Astrocyte (in vitro differentiated cells and primary cell): ENCODE data around the gene METTL3. TPM values are rescaled to one million over a fixed set of nuclear protein-coding genes. Genes with fewer than 3 reads are reported as not detected.

Source experiments
- DNase-seq: peaks from one replicate; pipeline ENCODE4 v3.0.0-alpha.2; 2010; ENCODE audit warnings: low read depth
- FAIRE-seq: peaks from 2 replicates; lab custom pipeline; 2011; peaks lifted over from hg19 to GRCh38; lab: Jason Lieb, UNC
- H2AFZ ChIP-seq: 2 replicates; pipeline ENCODE4 v1.6.0; 2012; ENCODE audit warnings: low read depth, low read length, inconsistent platforms
- H3K27ac ChIP-seq: 2 replicates; pipeline ENCODE4 v1.5.1; 2011; ENCODE audit warnings: low read depth, low read length, inconsistent platforms
- H3K27me3 ChIP-seq: 2 replicates; pipeline ENCODE4 v1.6.0; 2011; ENCODE audit warnings: low read length, inconsistent platforms; ENCODE audit not compliant: insufficient read depth
- H3K36me3 ChIP-seq: 2 replicates; pipeline ENCODE4 v1.5.1; 2011; ENCODE audit warnings: low read length, inconsistent platforms; ENCODE audit not compliant: insufficient read depth
- H3K4me1 ChIP-seq: 2 replicates; pipeline ENCODE4 v1.5.1; 2011; ENCODE audit warnings: low read length, inconsistent platforms; ENCODE audit not compliant: insufficient read depth
- H3K4me2 ChIP-seq: 2 replicates; pipeline ENCODE4 v1.6.0; 2012; ENCODE audit warnings: low read length, inconsistent platforms
- H3K4me3 ChIP-seq: 2 replicates; pipeline ENCODE4 v1.5.1; 2011; ENCODE audit warnings: low read depth, mild to moderate bottlenecking, low read length, inconsistent platforms; ENCODE audit not compliant: insufficient read depth
- H3K79me2 ChIP-seq: 2 replicates; pipeline ENCODE4 v1.6.0; 2012; ENCODE audit warnings: mild to moderate bottlenecking, low read length, inconsistent platforms; ENCODE audit not compliant: insufficient read depth
- H3K9ac ChIP-seq: 2 replicates; pipeline ENCODE4 v1.6.0; 2012; ENCODE audit warnings: mild to moderate bottlenecking, low read length, inconsistent platforms
- H3K9me3 ChIP-seq: 2 replicates; pipeline ENCODE4 v1.5.1; 2012; ENCODE audit warnings: low read depth, mild to moderate bottlenecking, low read length, inconsistent platforms; ENCODE audit not compliant: insufficient read depth
- H4K20me1 ChIP-seq: 2 replicates; pipeline ENCODE4 v1.6.0; 2012; ENCODE audit warnings: low read length, inconsistent platforms; ENCODE audit not compliant: insufficient read depth
- H3K27ac Mint-ChIP-seq: one replicate; pipeline ENCODE4 v1.8.0; 2021; ENCODE audit warnings: mild to moderate bottlenecking, mixed read lengths; ENCODE audit not compliant: unreplicated experiment
- H3K27me3 Mint-ChIP-seq: one replicate; pipeline ENCODE4 v1.8.0; 2021; ENCODE audit warnings: low read depth, mixed read lengths; ENCODE audit not compliant: unreplicated experiment
- H3K36me3 Mint-ChIP-seq: one replicate; pipeline ENCODE4 v1.8.0; 2021; ENCODE audit warnings: low read depth, mixed read lengths; ENCODE audit not compliant: unreplicated experiment
- H3K4me1 Mint-ChIP-seq: one replicate; pipeline ENCODE4 v1.8.0; 2021; ENCODE audit warnings: low read depth, mixed read lengths; ENCODE audit not compliant: unreplicated experiment
- H3K4me3 Mint-ChIP-seq: one replicate; pipeline ENCODE4 v1.8.0; 2021; ENCODE audit warnings: mild to moderate bottlenecking, moderate library complexity, mixed read lengths; ENCODE audit not compliant: unreplicated experiment
- H3K9me3 Mint-ChIP-seq: one replicate; pipeline ENCODE4 v1.8.0; 2021; ENCODE audit warnings: mild to moderate bottlenecking, mixed read lengths; ENCODE audit not compliant: unreplicated experiment
- CTCF ChIP-seq: IDR thresholded peaks from 2 replicates; pipeline ENCODE4 v1.5.1; 2011; ENCODE audit warnings: low read depth, mild to moderate bottlenecking, inconsistent platforms, low read length, moderate library complexity; ENCODE audit not compliant: insufficient read depth
- EZH2 ChIP-seq: IDR thresholded peaks from 2 replicates; pipeline ENCODE4 v1.6.1; 2012; ENCODE audit warnings: mild to moderate bottlenecking, low read length, inconsistent platforms; ENCODE audit not compliant: insufficient read depth
- total RNA-seq: library from RNA; stranded (reverse); gene quantifications from 2 replicates; pipeline ENCODE4 v1.2.1, GENCODE V29; 2021

METTL3 gene
- total RNA-seq, 1 donor from 2014 or later = 44.0 TPM

- peak within 1 kb of the TSS; percentile 92 for H3K4me3 Mint-ChIP-seq
- FAIRE-seq = peak; percentile 91
- H3K79me2 ChIP-seq = peaks cover 46% of the 10 kb centered on the region
Measured at GRCh38 chr14:21455912-21456667, 55.0 kb downstream of the METTL3 start, which contains the start of gene CHD8. Gene CHD8 (minus strand): TSS chr14:21456123. CDS start chr14:21431643, 24,480 bp downstream.

GRCh38 chr14:21455592-21455911 lies 55.6 kb downstream of the METTL3 start:
- Histone ChIP-seq H3K4me1 (peaks cover 4% of the 10 kb centered on the region), H3K4me2 (peak overlapping the region; percentile 95), H3K27ac (peak overlapping the region; percentile 80), H3K4me3 (peak overlapping the region; percentile 91), H3K36me3 (peaks cover 7% of the 10 kb centered on the region), H4K20me1 (peaks cover 23% of the 10 kb centered on the region), H3K79me2 (peaks cover 52% of the 10 kb centered on the region), H3K9ac (peak overlapping the region; percentile 97), H3K9me3 (no peaks in the 10 kb centered on the region), H3K27me3 (no peaks in the 10 kb centered on the region), H2AFZ (peak overlapping the region; percentile 87)
- H3K4me1 Mint-ChIP-seq = peaks cover 7% of the 10 kb centered on the region
- no peaks in the 10 kb centered on the region for H3K9me3 Mint-ChIP-seq
- no peaks in the 10 kb centered on the region for H3K27me3 Mint-ChIP-seq
- DNase-seq (no peak), FAIRE-seq (no peak)
- H3K4me3 Mint-ChIP-seq = peak overlapping the region; percentile 92
- H3K27ac Mint-ChIP-seq = peak overlapping the region; percentile 100
- peaks cover 8% of the 10 kb centered on the region for H3K36me3 Mint-ChIP-seq
- TF ChIP-seq CTCF = no peak
- TF ChIP-seq EZH2 = no peak

More at GRCh38 chr14:21455912-21456667, 55.0 kb downstream of the METTL3 start, which contains the start of gene CHD8:
- H3K27ac Mint-ChIP-seq = peak within 1 kb of the TSS; percentile 100
- no peaks in the 10 kb centered on the region for H3K27me3 Mint-ChIP-seq
- peaks cover 4% of the 10 kb centered on the region for H3K4me1 ChIP-seq
- H3K4me3 ChIP-seq = peak within 1 kb of the TSS; percentile 91
- peak within 1 kb of the TSS; percentile 95 for H3K4me2 ChIP-seq
- H3K9ac ChIP-seq = peak within 1 kb of the TSS; percentile 97
- TF ChIP-seq EZH2 (no peak), CTCF (peak; percentile 49)
- H3K4me1 Mint-ChIP-seq = peaks cover 5% of the 10 kb centered on the region
- peak within 1 kb of the TSS; percentile 98 for H3K27ac ChIP-seq
- H3K27me3 ChIP-seq = no peaks in the 10 kb centered on the region
- no peaks in the 10 kb centered on the region for H3K9me3 Mint-ChIP-seq
- DNase-seq = peak; percentile 99
- no peaks in the 10 kb centered on the region for H3K9me3 ChIP-seq
- H2AFZ ChIP-seq = peak within 1 kb of the TSS; percentile 97
- peaks cover 8% of the 10 kb centered on the region for H3K36me3 Mint-ChIP-seq
- H4K20me1 ChIP-seq = peaks cover 21% of the 10 kb centered on the region
- peaks cover 10% of the 10 kb centered on the region for H3K36me3 ChIP-seq
